Measurements from ENCODE around the gene CRABP2. TPM values are rescaled to one million over a fixed set of nuclear protein-coding genes. Genes with fewer than 3 reads are reported as not detected.

CRABP2 gene
- total and polyA plus RNA-seq, 12 donors = 3.1 to 17.8 (median 7.2) TPM

GRCh38 chr1:156692441-156692924 lies 12.9 kb downstream of the CRABP2 start:
- Histone ChIP-seq H3K9me3 (replicated peaks in 1 of 3) (no peaks in the 10 kb centered on the region), H3K4me3 (no peak overlapping the region), H3K36me3 (replicated peaks in 1 of 2) (no peaks in the 10 kb centered on the region), H3K27ac (no peak overlapping the region), H3K4me1 (replicated peaks in 1 of 2) (peaks cover 0 to 7% of the 10 kb centered on the region in 2 donors), H3K27me3 (peaks cover 10% of the 10 kb centered on the region)
- intact Hi-C loops (cut with DNase I) = loop anchor here in 1 of 2 donors (10.0 kb wide), 1 partner anchor 172 kb away; the partner anchor contains the start of gene NTRK1
- 21 to 38% (median 27%) methylated on average over 10 to 13 of the region's 13 CpGs for WGBS, 4 donors
- DNase-seq = no peak
- TF ChIP-seq POLR2A (IDR thresholded peaks at IDR 0.05) (no peak), CTCF (IDR thresholded peaks at IDR 0.05) (no peak)

- 41 to 55% (median 43%) methylated on average over 18 to 20 of the region's 20 CpGs for WGBS, 4 donors
- Histone ChIP-seq H3K4me3 (no peak overlapping the region), H3K27ac (no peak overlapping the region), H3K27me3 (peaks cover 10% of the 10 kb centered on the region), H3K36me3 (replicated peaks in 1 of 2) (no peaks in the 10 kb centered on the region), H3K9me3 (replicated peaks in 1 of 3) (no peaks in the 10 kb centered on the region), H3K4me1 (replicated peaks in 1 of 2) (peaks cover 0 to 7% of the 10 kb centered on the region in 2 donors)
- no peak for DNase-seq
- intact Hi-C loops (cut with DNase I) = loop anchor here (2.0 to 10.0 kb wide), 2 partner anchors 33 to 173 kb away; partner anchors contain the start of gene NTRK1 (in 1 of the 2)
- TF ChIP-seq CTCF (IDR thresholded peaks at IDR 0.05) = no peak
- no peak for TF ChIP-seq POLR2A (IDR thresholded peaks at IDR 0.05)
These were observed 13.5 kb downstream of the CRABP2 start for GRCh38 chr1:156691665-156692440.

- Histone ChIP-seq H3K4me1 (replicated peaks in 1 of 2) (peaks cover 0 to 7% of the 10 kb centered on the region in 2 donors), H3K36me3 (replicated peaks in 1 of 2) (no peaks in the 10 kb centered on the region), H3K9me3 (replicated peaks in 1 of 3) (no peaks in the 10 kb centered on the region), H3K27ac (no peak overlapping the region), H3K4me3 (no peak overlapping the region), H3K27me3 (peaks cover 10% of the 10 kb centered on the region)
- intact Hi-C loops (cut with DNase I) = loop anchor here (2.0 to 10.0 kb wide), 2 partner anchors 34 to 174 kb away; partner anchors contain the start of gene NTRK1 (in 1 of the 2)
- DNase-seq = no peak
- WGBS, 4 donors = 63 to 73% (median 71%) methylated on average over 8 to 10 of the region's 10 CpGs
- no peak for TF ChIP-seq POLR2A (IDR thresholded peaks at IDR 0.05)
- TF ChIP-seq CTCF (IDR thresholded peaks at IDR 0.05) = no peak
These were observed 14.2 kb downstream of the CRABP2 start for GRCh38 chr1:156691191-156691590.

GRCh38 chr1:156690675-156691036 lies 14.7 kb downstream of the CRABP2 start:
- no peak for DNase-seq
- Histone ChIP-seq H3K27me3 (peaks cover 12% of the 10 kb centered on the region), H3K4me3 (no peak overlapping the region), H3K9me3 (replicated peaks in 1 of 3) (no peaks in the 10 kb centered on the region), H3K4me1 (replicated peaks in 1 of 2) (peaks cover 0 to 7% of the 10 kb centered on the region in 2 donors), H3K36me3 (replicated peaks in 1 of 2) (no peaks in the 10 kb centered on the region), H3K27ac (no peak overlapping the region)
- TF ChIP-seq CTCF (IDR thresholded peaks at IDR 0.05) = no peak
- no peak for TF ChIP-seq POLR2A (IDR thresholded peaks at IDR 0.05)
- intact Hi-C loops (cut with DNase I) = loop anchor here (2.0 to 10.0 kb wide), 2 partner anchors 34 to 174 kb away; partner anchors contain the start of gene NTRK1 (in 1 of the 2)
- 55 to 66% (median 61%) methylated on average over 6 to 8 of the region's 8 CpGs for WGBS, 4 donors

Measured in adrenal gland (tissue), 12 donors.